ENCODE results near the gene ASTE1. TPM values are rescaled to one million over a fixed set of nuclear protein-coding genes. Genes with fewer than 3 reads are reported as not detected.

The ASTE1 gene
- total and polyA plus RNA-seq, 9 of the 15 experiments (the other 6 are each of a cell fraction or from before 2014, with no cell fraction given): 3.5 to 12.1 (median 6.9) TPM

- TF ChIP-seq ZNF592 (IDR thresholded peaks at IDR 0.05) (peak; percentile 74), TSC22D4 (tag; IDR thresholded peaks at IDR 0.05) (no peak), EWSR1 (IDR thresholded peaks at IDR 0.05; ENCODE audit: borderline replicate concordance, low read depth, partially characterized antibody) (no peak), ERF (CRISPR knock-in tag; IDR thresholded peaks at IDR 0.05) (no peak), STAG1 (CRISPR knock-in tag; IDR thresholded peaks at IDR 0.05; ENCODE audit: borderline replicate concordance) (no peak), NCOA1 (IDR thresholded peaks at IDR 0.05; ENCODE audit: low read depth) (no peak), DNMT1 (IDR thresholded peaks at IDR 0.05) (no peak), SRF (CRISPR knock-in tag; IDR thresholded peaks at IDR 0.05) (no peak), ZSCAN32 (CRISPR knock-in tag; IDR thresholded peaks at IDR 0.05) (no peak)
- TF ChIP-seq, protein P1, sequence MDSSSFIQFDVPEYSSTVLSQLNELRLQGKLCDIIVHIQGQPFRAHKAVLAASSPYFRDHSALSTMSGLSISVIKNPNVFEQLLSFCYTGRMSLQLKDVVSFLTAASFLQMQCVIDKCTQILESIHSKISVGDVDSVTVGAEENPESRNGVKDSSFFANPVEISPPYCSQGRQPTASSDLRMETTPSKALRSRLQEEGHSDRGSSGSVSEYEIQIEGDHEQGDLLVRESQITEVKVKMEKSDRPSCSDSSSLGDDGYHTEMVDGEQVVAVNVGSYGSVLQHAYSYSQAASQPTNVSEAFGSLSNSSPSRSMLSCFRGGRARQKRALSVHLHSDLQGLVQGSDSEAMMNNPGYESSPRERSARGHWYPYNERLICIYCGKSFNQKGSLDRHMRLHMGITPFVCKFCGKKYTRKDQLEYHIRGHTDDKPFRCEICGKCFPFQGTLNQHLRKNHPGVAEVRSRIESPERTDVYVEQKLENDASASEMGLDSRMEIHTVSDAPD (CRISPR knock-in tag; IDR thresholded peaks at IDR 0.05): no peak
- TF ChIP-seq, protein P2, sequence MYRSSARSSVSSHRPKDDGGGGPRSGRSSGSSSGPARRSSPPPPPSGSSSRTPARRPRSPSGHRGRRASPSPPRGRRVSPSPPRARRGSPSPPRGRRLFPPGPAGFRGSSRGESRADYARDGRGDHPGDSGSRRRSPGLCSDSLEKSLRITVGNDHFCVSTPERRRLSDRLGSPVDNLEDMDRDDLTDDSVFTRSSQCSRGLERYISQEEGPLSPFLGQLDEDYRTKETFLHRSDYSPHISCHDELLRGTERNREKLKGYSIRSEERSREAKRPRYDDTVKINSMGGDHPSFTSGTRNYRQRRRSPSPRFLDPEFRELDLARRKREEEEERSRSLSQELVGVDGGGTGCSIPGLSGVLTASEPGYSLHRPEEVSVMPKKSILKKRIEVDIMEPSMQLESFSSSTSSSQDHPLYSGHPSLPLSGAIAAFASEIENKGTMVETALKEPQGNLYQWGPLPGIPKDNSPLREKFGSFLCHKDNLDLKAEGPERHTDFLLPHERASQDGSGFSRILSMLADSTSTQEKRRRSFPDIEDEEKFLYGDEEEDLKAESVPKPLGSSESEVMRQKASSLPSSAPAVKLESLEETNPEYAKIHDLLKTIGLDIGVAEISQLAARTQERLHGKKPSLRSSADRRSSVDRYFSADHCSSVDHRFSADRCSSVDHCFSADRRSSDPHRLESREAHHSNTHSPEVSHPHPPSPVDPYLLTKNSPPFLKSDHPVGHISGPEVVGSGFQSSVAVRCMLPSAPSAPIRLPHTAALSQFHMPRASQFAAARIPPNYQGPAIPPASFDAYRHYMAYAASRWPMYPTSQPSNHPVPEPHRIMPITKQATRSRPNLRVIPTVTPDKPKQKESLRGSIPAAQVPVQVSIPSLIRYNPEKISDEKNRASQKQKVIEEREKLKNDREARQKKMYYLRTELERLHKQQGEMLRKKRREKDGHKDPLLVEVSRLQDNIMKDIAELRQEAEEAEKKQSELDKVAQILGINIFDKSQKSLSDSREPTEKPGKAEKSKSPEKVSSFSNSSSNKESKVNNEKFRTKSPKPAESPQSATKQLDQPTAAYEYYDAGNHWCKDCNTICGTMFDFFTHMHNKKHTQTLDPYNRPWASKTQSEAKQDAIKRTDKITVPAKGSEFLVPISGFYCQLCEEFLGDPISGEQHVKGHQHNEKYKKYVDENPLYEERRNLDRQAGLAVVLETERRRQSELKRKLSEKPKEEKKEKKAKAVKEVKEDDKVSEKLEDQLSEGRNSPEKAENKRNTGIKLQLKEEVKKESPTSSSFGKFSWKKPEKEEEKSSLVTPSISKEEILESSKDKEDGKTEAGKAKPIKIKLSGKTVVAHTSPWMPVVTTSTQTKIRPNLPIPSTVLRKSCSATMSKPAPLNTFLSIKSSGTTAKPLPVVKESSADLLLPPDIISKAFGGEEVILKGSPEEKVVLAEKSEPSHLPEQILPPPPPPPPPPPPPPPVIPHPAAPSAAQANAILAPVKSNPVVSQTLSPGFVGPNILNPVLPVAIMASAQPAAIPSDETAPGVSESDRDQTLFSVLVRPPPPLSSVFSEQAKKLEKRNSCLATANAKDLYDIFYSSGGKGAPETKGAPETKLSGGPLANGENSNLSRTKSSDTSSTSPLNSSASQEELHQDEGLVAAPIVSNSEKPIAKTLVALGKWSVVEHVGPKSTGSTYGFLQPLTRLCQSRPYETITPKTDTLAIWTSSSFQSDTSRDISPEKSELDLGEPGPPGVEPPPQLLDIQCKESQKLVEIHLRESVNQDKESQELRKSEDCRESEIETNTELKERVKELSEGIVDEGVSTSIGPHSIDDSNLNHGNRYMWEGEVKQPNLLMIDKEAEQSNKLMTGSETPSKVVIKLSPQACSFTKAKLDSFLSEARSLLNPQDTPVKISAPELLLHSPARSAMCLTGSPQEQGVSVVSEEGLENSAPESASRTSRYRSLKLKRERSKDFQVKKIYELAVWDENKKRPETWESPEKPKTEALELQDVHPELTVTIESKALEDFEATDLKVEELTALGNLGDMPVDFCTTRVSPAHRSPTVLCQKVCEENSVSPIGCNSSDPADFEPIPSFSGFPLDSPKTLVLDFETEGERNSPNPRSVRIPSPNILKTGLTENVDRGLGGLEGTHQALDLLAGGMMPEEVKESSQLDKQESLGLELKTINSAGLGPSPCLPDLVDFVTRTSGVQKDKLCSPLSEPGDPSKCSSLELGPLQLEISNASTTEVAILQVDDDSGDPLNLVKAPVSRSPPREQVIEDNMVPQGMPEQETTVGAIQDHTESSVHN (IDR thresholded peaks at IDR 0.05; ENCODE audit: borderline replicate concordance in 1 of 2, low read depth in 1 of 2): peak in 1 of 2 experiments; percentile 85; a peak in 2 of 4 replicates
Measured at GRCh38 chr3:131072099-131072559, 45.5 kb upstream of the ASTE1 start (continued).

Data from K562 (cell line).